Colon (tissue), 2 donors: ENCODE results near the gene EPN3.

Experiments used
- FAIRE-seq: peaks from 2 replicates; lab custom pipeline; 2012; peaks lifted over from hg19 to GRCh38; lab: Jason Lieb, UNC
- donor health status: control.
- donor health status: control.

Gene EPN3

DNA sequence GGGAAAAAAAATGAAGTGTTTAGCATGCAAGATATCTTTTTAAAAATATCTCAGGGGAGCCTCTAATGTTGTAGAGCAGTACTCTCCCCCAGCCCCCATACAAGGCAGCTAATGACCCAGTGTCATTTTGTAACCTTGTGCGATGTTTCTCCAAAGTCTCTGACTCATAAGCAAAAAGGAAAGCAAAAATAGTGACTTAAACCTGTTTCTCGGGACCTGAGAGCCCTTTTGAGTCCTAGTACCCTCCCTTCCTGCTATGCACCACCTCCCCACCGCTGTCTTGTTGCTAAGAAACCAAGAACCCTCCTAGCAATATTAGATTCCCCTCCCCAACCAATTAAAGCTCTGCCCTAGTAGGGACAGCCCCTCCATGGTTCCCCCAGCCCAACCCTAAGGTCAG, 21.5 kb upstream of the EPN3 start:
- no peak for FAIRE-seq

- FAIRE-seq = no peak
Measured at GRCh38 chr17:50513495-50513894, 19.0 kb upstream of the EPN3 start.

DNA sequence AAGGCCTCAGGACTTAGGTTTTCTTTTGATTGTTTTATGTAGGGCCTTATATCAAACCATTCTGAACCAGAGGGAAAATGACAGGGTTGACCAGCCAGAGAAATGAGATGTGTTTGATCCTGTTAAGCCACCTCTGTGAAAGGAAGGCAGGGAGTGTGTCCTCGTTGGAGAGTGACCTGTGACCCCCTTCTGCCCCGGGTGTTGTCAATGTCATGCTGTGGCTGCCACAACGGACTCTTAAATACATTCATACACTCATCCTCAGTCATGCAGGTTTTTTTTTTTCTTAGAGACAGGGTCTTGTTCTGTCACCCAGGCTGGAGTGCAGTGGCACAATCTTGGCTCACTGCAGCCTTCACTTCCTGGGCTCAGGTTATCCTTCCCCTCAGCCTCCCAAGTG, 18.1 kb upstream of the EPN3 start:
- FAIRE-seq = no peak

DNA sequence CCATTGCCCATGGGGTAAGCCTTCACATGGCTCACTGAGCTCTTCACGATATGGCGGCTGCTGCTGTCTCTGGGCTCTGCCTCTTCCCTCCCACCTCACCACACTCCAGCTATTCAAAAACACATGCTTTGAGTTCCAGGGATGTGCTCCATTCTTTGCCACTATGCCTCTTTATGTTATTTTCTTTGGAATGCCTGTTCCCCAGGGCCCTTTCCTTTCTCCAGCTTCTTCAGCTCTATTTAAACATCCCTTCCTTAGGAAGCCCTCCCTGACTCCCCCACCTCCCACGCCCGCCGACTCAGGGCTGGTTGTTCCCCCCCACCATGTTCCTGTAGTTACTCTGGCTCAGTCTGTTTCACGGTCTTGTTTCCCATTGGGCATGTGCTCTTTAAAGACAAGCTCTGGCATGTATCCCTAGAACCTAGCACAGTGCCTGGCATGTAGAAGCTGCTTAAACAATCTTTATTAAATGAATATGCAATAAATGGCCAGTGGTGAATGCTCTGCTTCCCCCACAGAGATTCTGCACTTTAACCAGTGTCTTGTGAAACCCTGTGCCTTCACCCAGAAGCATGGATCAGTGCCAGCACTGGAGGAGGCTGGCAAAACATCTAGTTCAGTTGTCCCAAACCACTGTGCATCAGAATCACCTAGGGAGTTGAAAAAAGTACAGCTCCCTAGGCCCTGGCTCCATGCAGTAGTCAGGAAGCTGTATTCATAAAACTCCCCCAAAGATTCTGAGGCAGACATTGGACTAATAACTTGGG, 17.4 kb upstream of the EPN3 start:
- FAIRE-seq = no peak

GRCh38 chr17:50517011-50517410, 15.5 kb upstream of the EPN3 start:
- no peak for FAIRE-seq

- FAIRE-seq = no peak
Measured at GRCh38 chr17:50517504-50518383, 14.8 kb upstream of the EPN3 start.

DNA sequence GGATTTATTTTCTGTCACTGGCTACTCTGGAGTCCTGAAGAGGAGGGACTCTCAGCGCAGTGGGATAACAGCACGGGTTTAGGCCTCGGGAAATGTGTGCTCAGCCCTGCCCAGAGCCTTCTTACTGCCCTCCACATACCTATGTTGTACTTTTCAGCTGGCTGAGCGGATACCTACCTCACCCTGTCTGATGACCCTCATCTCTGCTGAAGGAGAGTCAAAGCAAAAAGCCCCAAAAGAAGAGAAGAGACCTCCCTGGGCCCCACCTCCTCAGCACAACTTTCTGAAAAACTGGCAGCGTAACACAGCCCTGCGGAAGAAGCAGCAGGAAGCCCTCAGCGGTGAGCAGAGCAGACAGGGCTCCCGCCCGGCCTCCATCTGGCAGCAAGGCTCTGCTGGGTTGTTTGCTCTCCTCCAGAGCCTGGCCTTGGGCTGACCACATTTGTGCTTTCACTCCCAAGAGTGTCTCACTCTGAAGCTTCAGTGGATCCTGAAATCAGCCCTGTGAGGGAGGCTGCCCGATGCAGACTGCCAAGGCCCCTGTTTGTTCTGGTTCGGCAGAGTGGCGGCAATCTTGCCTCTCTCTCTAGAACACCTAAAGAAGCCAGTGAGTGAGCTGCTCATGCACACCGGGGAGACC, 14.0 kb upstream of the EPN3 start:
- FAIRE-seq = no peak

GRCh38 chr17:50519141-50519834, 13.2 kb upstream of the EPN3 start:
- no peak for FAIRE-seq

GRCh38 chr17:50520483-50520882, 12.1 kb upstream of the EPN3 start:
- no peak for FAIRE-seq

DNA sequence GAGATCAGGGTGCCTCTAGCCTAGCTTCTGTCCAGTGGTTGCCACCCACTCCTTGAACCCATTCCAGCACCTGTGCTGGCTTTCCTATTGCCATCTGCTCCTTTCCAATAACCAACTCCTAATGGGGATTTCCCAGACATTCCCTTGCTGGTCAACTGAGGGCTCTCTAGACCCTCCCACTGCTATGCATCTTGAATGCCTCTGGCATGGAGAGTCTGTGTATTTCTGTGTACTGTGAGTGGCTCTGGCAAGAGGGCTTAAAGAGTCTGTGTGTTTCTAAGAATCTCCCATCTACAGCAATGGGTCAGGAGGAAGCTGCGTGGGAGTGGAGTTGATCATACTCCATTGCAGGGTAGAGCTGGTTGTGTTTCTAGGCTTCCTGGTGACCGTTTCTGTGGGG, 11.0 kb upstream of the EPN3 start:
- FAIRE-seq = no peak

- FAIRE-seq = no peak
Measured at GRCh38 chr17:50522766-50523165, 9.8 kb upstream of the EPN3 start.

DNA sequence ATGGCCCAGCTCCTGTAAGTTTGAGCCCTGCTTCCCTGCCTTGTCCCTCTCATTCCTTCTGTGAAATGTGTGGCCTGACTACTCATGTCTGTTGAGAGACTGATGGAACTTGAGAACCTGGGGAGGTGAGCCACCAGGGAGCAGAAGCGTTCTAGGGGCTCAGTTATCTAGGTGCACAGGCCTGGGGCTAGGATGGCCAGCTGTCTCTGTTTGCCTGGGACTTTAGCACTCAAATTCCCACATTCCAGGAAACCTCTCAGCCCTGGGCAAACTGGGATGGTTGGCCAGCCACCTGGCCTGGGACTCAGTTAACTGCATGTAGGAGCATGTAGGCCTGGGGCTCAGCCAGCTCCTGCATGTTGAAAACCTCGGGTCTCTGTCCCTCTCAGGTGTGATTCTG, 9.3 kb upstream of the EPN3 start:
- FAIRE-seq = no peak

DNA sequence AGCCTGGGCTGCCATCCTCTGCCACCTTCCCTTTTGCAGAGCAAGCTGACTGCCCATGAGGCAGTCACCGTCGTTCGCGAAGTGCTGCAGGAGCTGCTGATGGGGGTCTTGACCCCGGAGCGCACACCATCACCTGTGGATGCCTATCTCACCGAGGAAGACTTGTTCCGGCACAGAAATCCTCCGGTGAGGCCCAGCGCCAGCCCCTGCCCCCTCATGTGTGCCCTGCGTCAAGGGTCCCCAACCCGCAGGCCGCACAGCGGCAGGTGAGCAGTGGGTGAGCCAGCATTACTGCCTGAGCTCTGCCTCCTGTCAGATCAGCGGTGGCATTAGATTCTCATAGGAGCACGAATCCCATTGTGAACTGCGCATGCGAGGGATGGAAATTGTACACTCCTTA, 7.7 kb upstream of the EPN3 start:
- FAIRE-seq = no peak

GRCh38 chr17:50527155-50527762, 5.3 kb upstream of the EPN3 start:
- FAIRE-seq = no peak

- no peak for FAIRE-seq
Measured at GRCh38 chr17:50527949-50528474, 4.5 kb upstream of the EPN3 start.

GRCh38 chr17:50529849-50530248, 2.7 kb upstream of the EPN3 start:
- FAIRE-seq = no peak

- no peak for FAIRE-seq
Measured at GRCh38 chr17:50531428-50532025, 1.0 kb upstream of the EPN3 start.

GRCh38 chr17:50533185-50533584, 650 bp downstream of the EPN3 start:
- FAIRE-seq = no peak

DNA sequence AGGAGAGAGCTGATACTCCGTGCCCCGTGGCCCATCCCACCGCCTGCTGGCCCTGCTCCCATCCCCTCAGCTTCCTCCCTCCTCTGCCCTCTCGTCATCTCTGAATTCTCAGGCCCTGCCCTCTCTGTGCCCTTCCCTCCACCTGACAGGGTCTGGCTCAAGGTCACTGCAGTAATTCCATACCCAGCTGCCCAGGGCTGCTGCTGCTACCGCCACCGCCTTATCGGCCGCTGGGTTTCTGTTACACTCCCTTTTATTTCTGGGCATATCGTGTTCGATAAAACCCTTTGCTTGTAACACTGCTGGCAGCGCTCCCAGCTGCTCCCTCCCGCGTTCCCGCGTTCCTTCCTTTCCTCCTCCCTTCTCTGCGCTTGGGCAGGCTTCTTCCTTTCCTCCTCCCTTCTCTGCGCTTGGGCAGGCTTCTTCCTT, 1.2 kb downstream of the EPN3 start:
- no peak for FAIRE-seq

- no peak for FAIRE-seq
Measured at GRCh38 chr17:50534222-50534978, 1.9 kb downstream of the EPN3 start.

DNA sequence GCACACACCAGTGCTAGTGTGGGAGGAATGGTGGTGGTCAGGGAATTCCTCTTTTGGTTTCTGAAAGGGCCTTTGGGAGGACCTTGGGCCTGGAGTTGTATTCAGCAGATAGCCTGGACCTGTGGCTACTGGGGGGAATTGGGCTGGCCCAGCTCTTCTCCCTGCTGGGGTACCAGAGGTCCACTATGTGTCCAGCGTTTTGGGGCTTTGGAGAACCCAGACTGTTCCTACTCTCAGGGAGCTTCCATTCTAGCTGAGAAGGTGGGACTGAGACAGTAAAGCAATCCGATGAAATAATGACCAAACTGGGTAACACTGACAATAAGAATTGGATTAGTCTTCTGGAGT, 2.4 kb downstream of the EPN3 start:
- FAIRE-seq = no peak
